WTC11 (cell line): ENCODE results near the gene NTSR1. TPM values are rescaled to one million over a fixed set of nuclear protein-coding genes. Genes with fewer than 3 reads are reported as not detected.

Experiments
- ATAC-seq: fragments of 200-7000 bp; cut with Tn5 transposase; 2 replicates; pipeline ENCODE4 v1.10.0; 2021; ENCODE audit warnings: mild to moderate bottlenecking, moderate library complexity
- CTCF ChIA-PET: fragments of 300-600 bp; sonication (Branson Sonifier 250); formaldehyde crosslinking; loops from one replicate; lab custom pipeline; 2021; ENCODE audit warnings: antibody characterized with exemption; lab: Charles Lee
- POLR2A ChIA-PET: fragments of 350-600 bp; sonication (Branson Sonifier 250); formaldehyde crosslinking; loops from one replicate; lab custom pipeline; 2021; ENCODE audit warnings: antibody characterized with exemption; lab: Charles Lee
- DNase-seq: peaks from one replicate; pipeline ENCODE4 v3.0.0; 2021; ENCODE audit warnings: low spot score
- H3K27ac Mint-ChIP-seq: 2 replicates; pipeline ENCODE4 v1.8.0; 2021; ENCODE audit warnings: mixed read lengths
- H3K27me3 Mint-ChIP-seq: 2 replicates; pipeline ENCODE4 v1.8.0; 2021; ENCODE audit warnings: low read depth, mild to moderate bottlenecking, moderate library complexity, mixed read lengths
- H3K36me3 Mint-ChIP-seq: 2 replicates; pipeline ENCODE4 v1.8.0; 2021; ENCODE audit warnings: mixed read lengths
- H3K4me1 Mint-ChIP-seq: 2 replicates; pipeline ENCODE4 v1.8.0; 2022; ENCODE audit warnings: mixed read lengths
- H3K4me3 Mint-ChIP-seq: 2 replicates; pipeline ENCODE4 v1.8.0; 2021; ENCODE audit warnings: mild to moderate bottlenecking, moderate library complexity, mixed read lengths
- H3K9me3 Mint-ChIP-seq: 2 replicates; pipeline ENCODE4 v1.8.0; 2021; ENCODE audit warnings: mixed read lengths
- ARID4B ChIP-seq: sonication (generic); formaldehyde crosslinking; IDR thresholded peaks from 2 replicates; pipeline ENCODE4 v1.8.0; 2023; ENCODE audit warnings: missing genetic modification reagents, mild to moderate bottlenecking, borderline replicate concordance
- ATF6 ChIP-seq: sonication (generic); formaldehyde crosslinking; IDR thresholded peaks from 2 replicates; pipeline ENCODE4 v1.8.1; 2023; ENCODE audit warnings: mild to moderate bottlenecking, missing genetic modification reagents
- CDX4 ChIP-seq: fragments of 250-450 bp; sonication (Bioruptor Pico); IDR thresholded peaks from 2 replicates; pipeline ENCODE4 v1.9.0; 2021; ENCODE audit warnings: moderate library complexity, mild to moderate bottlenecking, inconsistent platforms, borderline replicate concordance
- ELF4 ChIP-seq: sonication (generic); formaldehyde crosslinking; IDR thresholded peaks from 2 replicates; pipeline ENCODE4 v1.8.1; 2022; ENCODE audit warnings: low read depth, mild to moderate bottlenecking, moderate library complexity, missing genetic modification reagents
- HMGA2 ChIP-seq: fragments of 250-450 bp; sonication (Bioruptor Pico); IDR thresholded peaks from 2 replicates; pipeline ENCODE4 v1.4.0; 2021; ENCODE audit warnings: mild to moderate bottlenecking, moderate library complexity
- NFYB ChIP-seq: sonication (generic); formaldehyde crosslinking; conservative IDR thresholded peaks from 2 replicates; pipeline ENCODE4 v1.8.0; 2022; ENCODE audit warnings: low read depth, missing genetic modification reagents
- PRRX2 ChIP-seq: fragments of 250-450 bp; sonication (Bioruptor Pico); IDR thresholded peaks from 2 replicates; pipeline ENCODE4 v1.8.0; 2021; ENCODE audit warnings: mild to moderate bottlenecking
- RELA ChIP-seq: sonication (generic); formaldehyde crosslinking; IDR thresholded peaks from 2 replicates; pipeline ENCODE4 v1.8.1; 2022; ENCODE audit warnings: missing genetic modification reagents, mild to moderate bottlenecking, borderline replicate concordance
- SMAD3 ChIP-seq: sonication (generic); formaldehyde crosslinking; IDR thresholded peaks from 2 replicates; pipeline ENCODE4 v1.8.0; 2022; ENCODE audit warnings: missing genetic modification reagents, mild to moderate bottlenecking, borderline replicate concordance
- ZNF219 ChIP-seq: sonication (generic); formaldehyde crosslinking; IDR thresholded peaks from 2 replicates; pipeline ENCODE4 v1.8.0; 2023; ENCODE audit warnings: missing genetic modification reagents, mild to moderate bottlenecking, borderline replicate concordance
- total RNA-seq: library from RNA; stranded (reverse); gene quantifications from 3 replicates; pipeline ENCODE4 v1.2.3, GENCODE V29; 2021
- TF ChIP-seq, protein P1 (sequence below): sonication (generic); formaldehyde crosslinking; IDR thresholded peaks from 2 replicates; pipeline ENCODE4 v1.8.1; 2022; ENCODE audit warnings: mild to moderate bottlenecking, moderate library complexity, missing genetic modification reagents
- TF ChIP-seq, protein P2 (sequence below): sonication (generic); formaldehyde crosslinking; IDR thresholded peaks from 2 replicates; pipeline ENCODE4 v1.8.1; 2023; ENCODE audit warnings: mild to moderate bottlenecking, missing genetic modification reagents, borderline replicate concordance
- TF ChIP-seq, protein P3 (sequence below): sonication (generic); formaldehyde crosslinking; IDR thresholded peaks from 2 replicates; pipeline ENCODE4 v1.8.1; 2022; ENCODE audit warnings: mild to moderate bottlenecking, missing genetic modification reagents, moderate library complexity, borderline replicate concordance

The NTSR1 gene
- total RNA-seq, 1 experiment from 2014 or later, result 0.63 TPM

- TF ChIP-seq HMGA2 (CRISPR knock-in tag) (no peak), CDX4 (no peak), ELF4 (no peak), ZNF219 (CRISPR knock-in tag) (no peak)
- TF ChIP-seq, protein P1, sequence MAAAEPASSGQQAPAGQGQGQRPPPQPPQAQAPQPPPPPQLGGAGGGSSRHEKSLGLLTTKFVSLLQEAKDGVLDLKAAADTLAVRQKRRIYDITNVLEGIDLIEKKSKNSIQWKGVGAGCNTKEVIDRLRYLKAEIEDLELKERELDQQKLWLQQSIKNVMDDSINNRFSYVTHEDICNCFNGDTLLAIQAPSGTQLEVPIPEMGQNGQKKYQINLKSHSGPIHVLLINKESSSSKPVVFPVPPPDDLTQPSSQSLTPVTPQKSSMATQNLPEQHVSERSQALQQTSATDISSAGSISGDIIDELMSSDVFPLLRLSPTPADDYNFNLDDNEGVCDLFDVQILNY, result no peak
- TF ChIP-seq, protein P2, sequence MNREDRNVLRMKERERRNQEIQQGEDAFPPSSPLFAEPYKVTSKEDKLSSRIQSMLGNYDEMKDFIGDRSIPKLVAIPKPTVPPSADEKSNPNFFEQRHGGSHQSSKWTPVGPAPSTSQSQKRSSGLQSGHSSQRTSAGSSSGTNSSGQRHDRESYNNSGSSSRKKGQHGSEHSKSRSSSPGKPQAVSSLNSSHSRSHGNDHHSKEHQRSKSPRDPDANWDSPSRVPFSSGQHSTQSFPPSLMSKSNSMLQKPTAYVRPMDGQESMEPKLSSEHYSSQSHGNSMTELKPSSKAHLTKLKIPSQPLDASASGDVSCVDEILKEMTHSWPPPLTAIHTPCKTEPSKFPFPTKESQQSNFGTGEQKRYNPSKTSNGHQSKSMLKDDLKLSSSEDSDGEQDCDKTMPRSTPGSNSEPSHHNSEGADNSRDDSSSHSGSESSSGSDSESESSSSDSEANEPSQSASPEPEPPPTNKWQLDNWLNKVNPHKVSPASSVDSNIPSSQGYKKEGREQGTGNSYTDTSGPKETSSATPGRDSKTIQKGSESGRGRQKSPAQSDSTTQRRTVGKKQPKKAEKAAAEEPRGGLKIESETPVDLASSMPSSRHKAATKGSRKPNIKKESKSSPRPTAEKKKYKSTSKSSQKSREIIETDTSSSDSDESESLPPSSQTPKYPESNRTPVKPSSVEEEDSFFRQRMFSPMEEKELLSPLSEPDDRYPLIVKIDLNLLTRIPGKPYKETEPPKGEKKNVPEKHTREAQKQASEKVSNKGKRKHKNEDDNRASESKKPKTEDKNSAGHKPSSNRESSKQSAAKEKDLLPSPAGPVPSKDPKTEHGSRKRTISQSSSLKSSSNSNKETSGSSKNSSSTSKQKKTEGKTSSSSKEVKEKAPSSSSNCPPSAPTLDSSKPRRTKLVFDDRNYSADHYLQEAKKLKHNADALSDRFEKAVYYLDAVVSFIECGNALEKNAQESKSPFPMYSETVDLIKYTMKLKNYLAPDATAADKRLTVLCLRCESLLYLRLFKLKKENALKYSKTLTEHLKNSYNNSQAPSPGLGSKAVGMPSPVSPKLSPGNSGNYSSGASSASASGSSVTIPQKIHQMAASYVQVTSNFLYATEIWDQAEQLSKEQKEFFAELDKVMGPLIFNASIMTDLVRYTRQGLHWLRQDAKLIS (CRISPR knock-in tag), result no peak
- TF ChIP-seq, protein P3, sequence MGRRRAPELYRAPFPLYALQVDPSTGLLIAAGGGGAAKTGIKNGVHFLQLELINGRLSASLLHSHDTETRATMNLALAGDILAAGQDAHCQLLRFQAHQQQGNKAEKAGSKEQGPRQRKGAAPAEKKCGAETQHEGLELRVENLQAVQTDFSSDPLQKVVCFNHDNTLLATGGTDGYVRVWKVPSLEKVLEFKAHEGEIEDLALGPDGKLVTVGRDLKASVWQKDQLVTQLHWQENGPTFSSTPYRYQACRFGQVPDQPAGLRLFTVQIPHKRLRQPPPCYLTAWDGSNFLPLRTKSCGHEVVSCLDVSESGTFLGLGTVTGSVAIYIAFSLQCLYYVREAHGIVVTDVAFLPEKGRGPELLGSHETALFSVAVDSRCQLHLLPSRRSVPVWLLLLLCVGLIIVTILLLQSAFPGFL (CRISPR knock-in tag), result no peak
Observed at GRCh38 chr20:62759981-62760431, 51.4 kb downstream of the NTSR1 start (continued).

GRCh38 chr20:62760471-62760855 lies 51.8 kb downstream of the NTSR1 start:
- TF ChIP-seq, protein P3 (CRISPR knock-in tag), result no peak
- TF ChIP-seq SMAD3 (CRISPR knock-in tag), result no peak
- no peak for TF ChIP-seq PRRX2 (CRISPR knock-in tag)
- TF ChIP-seq RELA, result no peak
- ATAC-seq (no peak), DNase-seq (no peak)
- ChIA-PET POLR2A (no interaction called here), CTCF (interaction anchor here (0.5 to 1.2 kb wide), 2 partner anchors 31 to 736 kb away, joined by 3 to 5 read pairs; no protein-coding TSS in a partner anchor)
- H3K9me3 Mint-ChIP-seq, result no peaks in the 10 kb centered on the region
- no peaks in the 10 kb centered on the region for H3K36me3 Mint-ChIP-seq
- no peak overlapping the region for H3K27ac Mint-ChIP-seq
- no peaks in the 10 kb centered on the region; the same call in 1 of the 2 replicates for H3K4me1 Mint-ChIP-seq
- peaks cover 6% of the 10 kb centered on the region for H3K27me3 Mint-ChIP-seq
- no peak overlapping the region for H3K4me3 Mint-ChIP-seq

DNA sequence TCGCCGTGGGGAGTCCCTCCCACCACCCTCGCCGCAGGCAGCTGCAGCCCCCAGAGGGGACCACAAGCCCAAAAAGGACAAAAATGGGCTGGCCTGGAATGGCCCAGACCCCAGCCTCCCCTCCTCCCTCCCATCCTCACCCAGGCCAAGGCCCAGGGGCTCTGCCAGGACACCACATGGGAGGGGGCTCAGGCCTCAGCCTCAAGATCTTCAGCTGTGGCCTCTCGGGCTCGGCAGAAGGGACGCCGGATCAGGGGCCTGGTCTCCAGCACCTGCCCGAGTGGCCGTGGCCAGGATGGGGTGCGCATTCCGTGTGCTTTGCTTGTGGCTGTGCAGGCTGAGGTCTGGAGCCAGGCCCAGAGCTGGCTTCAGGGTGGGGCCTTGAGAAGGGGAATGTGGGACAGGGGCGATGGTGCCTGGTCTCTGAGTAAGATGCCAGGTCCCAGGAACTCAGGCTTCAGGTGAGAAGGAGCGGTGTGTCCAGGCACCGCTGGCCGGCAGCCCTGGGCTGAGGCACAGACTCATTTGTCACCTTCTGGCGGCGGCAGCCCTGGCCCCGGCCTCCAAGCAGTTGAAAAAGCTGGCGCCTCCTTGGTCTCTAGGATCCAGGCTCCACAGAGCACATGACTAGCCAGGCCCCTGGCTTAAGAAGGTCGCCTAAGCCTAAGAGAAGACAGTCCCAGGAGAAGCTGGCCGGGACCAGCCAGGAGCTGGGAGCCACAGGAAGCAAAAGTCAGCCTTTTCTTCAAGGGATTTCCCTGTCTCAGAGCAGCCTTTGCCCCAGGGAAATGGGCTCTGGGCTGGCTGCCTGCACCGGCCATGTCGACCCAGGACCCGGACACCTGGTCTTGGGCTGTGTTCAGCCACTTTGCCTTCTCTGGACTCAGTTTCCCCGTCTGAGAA lies 52.5 kb downstream of the NTSR1 start:
- DNase-seq (no peak), ATAC-seq (no peak)
- no peak overlapping the region for H3K27ac Mint-ChIP-seq
- CTCF ChIA-PET, result interaction anchor here (0.8 to 1.2 kb wide), 2 partner anchors 18 to 30 kb away, joined by 4 to 5 read pairs; no protein-coding TSS in a partner anchor
- peaks cover 6% of the 10 kb centered on the region for H3K27me3 Mint-ChIP-seq
- H3K4me1 Mint-ChIP-seq, result no peaks in the 10 kb centered on the region; the same call in 1 of the 2 replicates
- POLR2A ChIA-PET, result no interaction called here
- no peaks in the 10 kb centered on the region for H3K9me3 Mint-ChIP-seq
- no peak overlapping the region for H3K4me3 Mint-ChIP-seq
- no peaks in the 10 kb centered on the region for H3K36me3 Mint-ChIP-seq
- no peak for TF ChIP-seq NFYB
- TF ChIP-seq ARID4B, result no peak
- no peak for TF ChIP-seq ATF6 (CRISPR knock-in tag)
